Activated CD8-positive, alpha-beta memory T cell treated with anti-CD3 and anti-CD28 coated beads, Interleukin-2, amount 50 U/mL, for 4 hours (primary cell): ENCODE data around the gene TBC1D17.

Source experiments
- DNase-seq: peaks from one replicate; pipeline ENCODE4 v3.0.0-alpha.2; 2020

Gene TBC1D17

GRCh38 chr19:49849433-49850220 lies 27.9 kb upstream of the TBC1D17 start:
- DNase-seq = no peak

GRCh38 chr19:49850221-49850486 lies 27.3 kb upstream of the TBC1D17 start:
- peak; percentile 15 for DNase-seq

GRCh38 chr19:49850487-49851342 lies 26.8 kb upstream of the TBC1D17 start, which contains the start of gene PTOV1:
TSS of gene PTOV1 (plus strand) at chr19:49851159.
- peak; percentile 86 for DNase-seq

- DNase-seq = peak; percentile 40
Measured at GRCh38 chr19:49851456-49852259, 25.8 kb upstream of the TBC1D17 start.

- DNase-seq = no peak
Measured at GRCh38 chr19:49852631-49853126, 24.8 kb upstream of the TBC1D17 start.

- DNase-seq = no peak
Measured at GRCh38 chr19:49853852-49854377, 23.6 kb upstream of the TBC1D17 start.

- peak; percentile 16 for DNase-seq
Measured at GRCh38 chr19:49854378-49855263, 22.9 kb upstream of the TBC1D17 start.

GRCh38 chr19:49855277-49855675 lies 22.2 kb upstream of the TBC1D17 start:
- DNase-seq = no peak

- no peak for DNase-seq
Measured at GRCh38 chr19:49855676-49856573, 21.6 kb upstream of the TBC1D17 start.

- DNase-seq = peak; percentile 15
Measured at GRCh38 chr19:49856574-49857021, 20.9 kb upstream of the TBC1D17 start.

GRCh38 chr19:49857061-49857837 lies 20.3 kb upstream of the TBC1D17 start:
- no peak for DNase-seq

- no peak for DNase-seq
Measured at GRCh38 chr19:49857838-49858087, 19.7 kb upstream of the TBC1D17 start.

GRCh38 chr19:49858088-49858985 lies 19.2 kb upstream of the TBC1D17 start:
- DNase-seq = no peak

GRCh38 chr19:49859682-49860335 lies 17.7 kb upstream of the TBC1D17 start:
- no peak for DNase-seq

- no peak for DNase-seq
Measured at GRCh38 chr19:49860336-49861102, 17.0 kb upstream of the TBC1D17 start.

- no peak for DNase-seq
Measured at GRCh38 chr19:49861107-49861506, 16.4 kb upstream of the TBC1D17 start.

- DNase-seq = no peak
Measured at GRCh38 chr19:49861541-49862378, 15.7 kb upstream of the TBC1D17 start.
